GM12878 (cell line): ENCODE results near the gene EEF1E1. TPM values are rescaled to one million over a fixed set of nuclear protein-coding genes. Genes with fewer than 3 reads are reported as not detected.

Experiments used
- ATAC-seq: fragments of 200-7000 bp; cut with Tn5 transposase; 3 replicates; pipeline ENCODE4 v1.9.1; 2020; ENCODE audit warnings: mild to moderate bottlenecking, moderate library complexity
- BruUV-seq: library from RNA; stranded (reverse); fragments of 400-500 nt; replicated peaks from 2 replicates; lab custom pipeline; 2021; lab: Mats Ljungman, UMichigan
- CTCF ChIA-PET: fragments of 300-600 bp; sonication (Branson Sonifier 250); formaldehyde crosslinking; extraction: SDS; loops from one replicate; lab custom pipeline; 2021; ENCODE audit warnings: inconsistent platforms; lab: Yijun Ruan, JAX
- POLR2A ChIA-PET: fragments of 350-600 bp; formaldehyde crosslinking; extraction: SDS; loops from one replicate; lab custom pipeline; 2021; ENCODE audit warnings: inconsistent platforms; lab: Charles Lee
- RAD21 ChIA-PET: fragments of 300-600 bp; sonication (Branson Sonifier 250); formaldehyde crosslinking; loops from one replicate; lab custom pipeline; 2023; ENCODE audit warnings: antibody characterized with exemption; ENCODE audit not compliant: unreplicated experiment; lab: Charles Lee
- SMC1A ChIA-PET: fragments of 300-600 bp; sonication (Branson Sonifier 250); formaldehyde crosslinking; loops from one replicate; lab custom pipeline; 2023; ENCODE audit not compliant: unreplicated experiment, uncharacterized antibody; lab: Charles Lee
- DNase-seq: peaks from one replicate; pipeline ENCODE4 v3.0.0-alpha.2; 2011; ENCODE audit warnings: low read depth, low spot score
- FAIRE-seq: peaks from 3 replicates; lab custom pipeline; 2011; peaks lifted over from hg19 to GRCh38; lab: Jason Lieb, UNC
- H2AFZ ChIP-seq: 2 replicates; pipeline ENCODE4 v1.6.0; 2011; ENCODE audit warnings: low read depth, low read length, control low read depth; ENCODE audit not compliant: control insufficient read depth
- H3K27ac ChIP-seq: 2 replicates; pipeline ENCODE4 v1.5.1; 2011; ENCODE audit warnings: control low read depth; ENCODE audit not compliant: control insufficient read depth, insufficient read depth
- H3K27me3 ChIP-seq, 2 experiments: replicated peaks in 1 of 2; 2 replicates each; pipeline versions ENCODE4 v1.6.0 to v1.6.1; 2011; ENCODE audit warnings: low read length in 1 of 2; ENCODE audit not compliant: control insufficient read depth in 2 of 2, insufficient read depth in 2 of 2
- H3K36me3 ChIP-seq, 2 experiments: 2 replicates each; pipeline ENCODE4 v1.5.1; 2011; ENCODE audit warnings: low read length in 1 of 2; ENCODE audit not compliant: control insufficient read depth in 2 of 2, insufficient read depth in 2 of 2
- H3K4me1 ChIP-seq: 2 replicates; pipeline ENCODE4 v1.6.1; 2011; ENCODE audit warnings: mild to moderate bottlenecking, low read length, moderate library complexity, mixed read lengths; ENCODE audit not compliant: control insufficient read depth, insufficient read depth
- H3K4me2 ChIP-seq: 2 replicates; pipeline ENCODE4 v1.6.0; 2011; ENCODE audit warnings: control low read depth; ENCODE audit not compliant: control insufficient read depth, insufficient read depth
- H3K4me3 ChIP-seq: fragments of 200-600 bp; sonication (generic); 2 replicates; pipeline ENCODE4 v1.5.1; 2016
- H3K79me2 ChIP-seq: 2 replicates; pipeline ENCODE4 v1.6.0; 2011; ENCODE audit warnings: low read length; ENCODE audit not compliant: control insufficient read depth, insufficient read depth
- H3K9ac ChIP-seq: 2 replicates; pipeline ENCODE4 v1.8.0; 2011; ENCODE audit warnings: low read length, control low read depth, mixed read lengths; ENCODE audit not compliant: control insufficient read depth, insufficient read depth
- H3K9me3 ChIP-seq: replicated peaks from 3 replicates; pipeline ENCODE4 v1.5.1; 2011; ENCODE audit warnings: mild to moderate bottlenecking, low read length; ENCODE audit not compliant: control insufficient read depth, insufficient read depth
- H4K20me1 ChIP-seq: 2 replicates; pipeline ENCODE4 v1.6.0; 2011; ENCODE audit not compliant: control insufficient read depth, insufficient read depth
- CHD2 ChIP-seq: IDR thresholded peaks from 2 replicates; pipeline ENCODE4 v1.6.1; 2011; ENCODE audit warnings: low read depth, low read length, improper control_type of control experiment, borderline replicate concordance
- EGR1 ChIP-seq, 2 experiments: IDR thresholded peaks; 1 replicate in 1 of 2; 2 replicates in 1 of 2; pipeline ENCODE4 v1.6.1; 2011 to 2012; ENCODE audit warnings: low read depth in 2 of 2, low read length in 2 of 2, borderline replicate concordance in 1 of 2, mild to moderate bottlenecking in 1 of 2, moderate library complexity in 1 of 2
- ESRRA ChIP-seq: IDR thresholded peaks from 2 replicates; pipeline ENCODE4 v1.6.1; 2012; ENCODE audit warnings: mild to moderate bottlenecking, low read length, improper control_type of control experiment
- FOXK2 ChIP-seq: fragments of 450-650 bp; IDR thresholded peaks from 2 replicates; pipeline ENCODE4 v1.6.1; 2017; ENCODE audit warnings: mild to moderate bottlenecking, moderate library complexity
- MEF2B ChIP-seq: fragments of 450-650 bp; IDR thresholded peaks from 2 replicates; pipeline ENCODE4 v1.6.1; 2018; ENCODE audit warnings: mild to moderate bottlenecking, moderate library complexity; ENCODE audit not compliant: partially characterized antibody, poor library complexity, severe bottlenecking
- NFXL1 ChIP-seq: fragments of 450-650 bp; IDR thresholded peaks from 2 replicates; pipeline ENCODE4 v1.6.1; 2017; ENCODE audit warnings: antibody characterized with exemption, mild to moderate bottlenecking, borderline replicate concordance
- RB1 ChIP-seq: fragments of 450-650 bp; formaldehyde crosslinking; IDR thresholded peaks from 2 replicates; pipeline ENCODE4 v1.6.1; 2017; ENCODE audit warnings: mild to moderate bottlenecking, borderline replicate concordance
- SMARCA5 ChIP-seq: fragments of 450-650 bp; IDR thresholded peaks from 2 replicates; pipeline ENCODE4 v1.6.1; 2017; ENCODE audit warnings: mild to moderate bottlenecking
- SRF ChIP-seq, 2 experiments: IDR thresholded peaks; 2 replicates each; pipeline ENCODE4 v1.6.1; 2011; ENCODE audit warnings: low read depth in 2 of 2, low read length in 2 of 2, mild to moderate bottlenecking in 1 of 2, moderate library complexity in 1 of 2
- TBL1XR1 ChIP-seq: IDR thresholded peaks from 2 replicates; pipeline ENCODE4 v1.6.1; 2012; ENCODE audit warnings: low read depth, low read length, improper control_type of control experiment
- WGBS: methylation state at CpG from one replicate; pipeline ENCODE4 v1.1.6; 2016; ENCODE audit warnings: low lambda C conversion rate; ENCODE audit not compliant: insufficient replicate concordance, insufficient coverage; ENCODE audit errors: missing lambda C conversion rate; 5-methylcytosine and 5-hydroxymethylcytosine counted together
- in situ Hi-C: fragments of 300-500 bp; cut with MboI; formaldehyde crosslinking; loops from 9 replicates; pipeline ENCODE4 v1.14.3; 2018; ENCODE audit warnings: mixed read lengths
- intact Hi-C: fragments of 100-400 bp; cut with micrococcal nuclease; formaldehyde crosslinking; loops from one replicate; pipeline ENCODE4 v1.14.2; 2022; ENCODE audit not compliant: unreplicated experiment
- polyA plus RNA-seq, 11 experiments: library from polyadenylated mRNA; depleted of rRNA in 4 of 11; unstranded in 6 of 11; stranded (reverse) in 5 of 11; fragments of >200 nt; fragmentation: Nextera tagmentation in 4 of 11; fragmentation: Illumina TruSeq in 1 of 11; extraction: Ambion mirVana in 4 of 11; extraction: Trizol in 1 of 11; gene quantifications; 1 replicate in 1 of 11; 2 replicates in 10 of 11; pipeline versions ENCODE4 v1.2.1 to v1.2.3, GENCODE V29; 2011 to 2016; ENCODE audit warnings: inconsistent platforms in 2 of 11, missing spikeins in 2 of 11, low read depth in 1 of 11
- total RNA-seq, 4 experiments: library from RNA; depleted of rRNA in 3 of 4; stranded (reverse); fragments of >200 nt in 3 of 4; fragmentation: Illumina TruSeq in 1 of 4; extraction: Trizol in 1 of 4; gene quantifications; 2 replicates each; pipeline versions ENCODE4 v1.2.1 to v1.2.3, GENCODE V29; 2013 to 2021
- TF ChIP-seq, protein P1 (sequence below): fragments of 450-650 bp; IDR thresholded peaks from 2 replicates; pipeline ENCODE4 v1.6.1; 2016; ENCODE audit warnings: mild to moderate bottlenecking, moderate library complexity, borderline replicate concordance
- TF ChIP-seq, protein P2 (sequence below): IDR thresholded peaks from 2 replicates; pipeline ENCODE4 v1.6.1; 2011; ENCODE audit warnings: mild to moderate bottlenecking, low read depth, low read length, moderate library complexity; ENCODE audit not compliant: insufficient replicate concordance
- TF ChIP-seq, protein P3 (sequence below): IDR thresholded peaks from 2 replicates; pipeline ENCODE4 v1.6.1; 2012; ENCODE audit warnings: improper control_type of control experiment, low read depth, low read length; ENCODE audit not compliant: insufficient replicate concordance

Gene EEF1E1
- total and polyA plus RNA-seq, 10 of the 15 experiments (the other 5 are each of a cell fraction or from before 2014, with no cell fraction given), result 55.3 to 668 (median 121) TPM

DNA sequence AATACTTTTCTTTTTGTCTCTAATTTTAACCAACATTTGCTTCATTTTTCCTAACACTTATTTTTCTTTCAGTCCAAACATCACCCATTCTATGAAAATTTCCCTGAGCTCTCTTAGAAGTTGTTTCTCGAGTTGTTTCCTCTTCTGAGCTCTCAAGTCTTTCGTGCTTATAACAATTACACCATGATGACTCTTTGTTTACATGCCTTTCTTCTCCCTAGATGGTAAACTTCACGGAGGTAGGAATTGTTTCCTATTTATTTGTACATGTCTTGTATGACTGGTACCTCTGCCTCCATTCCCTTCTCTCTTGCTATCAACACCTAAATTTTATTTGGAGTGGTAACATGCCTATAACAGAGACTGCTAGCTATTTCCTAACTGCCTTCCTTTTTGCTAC is 44.6 kb downstream of the EEF1E1 start:
- Histone ChIP-seq H3K27ac (no peak overlapping the region), H3K36me3 (peaks cover 0 to 7% of the 10 kb centered on the region in 2 experiments; a peak in 1 of 4 replicates), H4K20me1 (no peaks in the 10 kb centered on the region), H3K27me3 (no peaks in the 10 kb centered on the region), H3K79me2 (no peaks in the 10 kb centered on the region), H3K4me2 (no peak overlapping the region), H3K4me3 (no peak overlapping the region), H2AFZ (no peak overlapping the region), H3K9me3 (no peaks in the 10 kb centered on the region), H3K4me1 (no peaks in the 10 kb centered on the region), H3K9ac (no peak overlapping the region)
- in situ Hi-C loops (loop anchor here (5.0 kb wide), 1 partner anchor 335 kb away; no protein-coding TSS in a partner anchor), intact Hi-C loops (loop anchor here (5.0 kb wide), 1 partner anchor 440 kb away; no protein-coding TSS in a partner anchor)
- ChIA-PET RAD21 (interaction anchor here (0.8 to 2.1 kb wide), 5 partner anchors 52 to 433 kb away, joined by 3 to 11 read pairs (median 3); no protein-coding TSS in a partner anchor), POLR2A (interaction anchor here (0.5 kb wide), 1 partner anchor 34 kb away, joined by 4 read pairs; no protein-coding TSS in a partner anchor), SMC1A (interaction anchor here (0.9 to 2.8 kb wide), 7 partner anchors 16 to 335 kb away, joined by 3 to 25 read pairs (median 4); partner anchors contain the start of gene BMP6), CTCF (interaction anchor here (0.9 to 4.8 kb wide), 9 partner anchors 16 to 334 kb away, joined by 3 to 81 read pairs (median 10); partner anchors contain the start of gene BMP6)
- 79% methylated on average over 3 of the region's 3 CpGs for WGBS
- BruUV-seq, result no TSS peak
- DNase-seq, result no peak
- no peak for FAIRE-seq
- no peak for ATAC-seq
- TF ChIP-seq EGR1 (IDR thresholded peaks at IDR 0.05; ENCODE audit: borderline replicate concordance in 1 of 2, low read depth in 2 of 2, low read length in 2 of 2) (no peak), SMARCA5 (no peak), TBL1XR1 (no peak), MEF2B (no peak), ESRRA (no peak), SRF (IDR thresholded peaks at IDR 0.05; ENCODE audit: low read depth in 2 of 2, low read length in 2 of 2) (no peak), NFXL1 (no peak), CHD2 (no peak), FOXK2 (no peak), RB1 (no peak)
- TF ChIP-seq, protein P1, sequence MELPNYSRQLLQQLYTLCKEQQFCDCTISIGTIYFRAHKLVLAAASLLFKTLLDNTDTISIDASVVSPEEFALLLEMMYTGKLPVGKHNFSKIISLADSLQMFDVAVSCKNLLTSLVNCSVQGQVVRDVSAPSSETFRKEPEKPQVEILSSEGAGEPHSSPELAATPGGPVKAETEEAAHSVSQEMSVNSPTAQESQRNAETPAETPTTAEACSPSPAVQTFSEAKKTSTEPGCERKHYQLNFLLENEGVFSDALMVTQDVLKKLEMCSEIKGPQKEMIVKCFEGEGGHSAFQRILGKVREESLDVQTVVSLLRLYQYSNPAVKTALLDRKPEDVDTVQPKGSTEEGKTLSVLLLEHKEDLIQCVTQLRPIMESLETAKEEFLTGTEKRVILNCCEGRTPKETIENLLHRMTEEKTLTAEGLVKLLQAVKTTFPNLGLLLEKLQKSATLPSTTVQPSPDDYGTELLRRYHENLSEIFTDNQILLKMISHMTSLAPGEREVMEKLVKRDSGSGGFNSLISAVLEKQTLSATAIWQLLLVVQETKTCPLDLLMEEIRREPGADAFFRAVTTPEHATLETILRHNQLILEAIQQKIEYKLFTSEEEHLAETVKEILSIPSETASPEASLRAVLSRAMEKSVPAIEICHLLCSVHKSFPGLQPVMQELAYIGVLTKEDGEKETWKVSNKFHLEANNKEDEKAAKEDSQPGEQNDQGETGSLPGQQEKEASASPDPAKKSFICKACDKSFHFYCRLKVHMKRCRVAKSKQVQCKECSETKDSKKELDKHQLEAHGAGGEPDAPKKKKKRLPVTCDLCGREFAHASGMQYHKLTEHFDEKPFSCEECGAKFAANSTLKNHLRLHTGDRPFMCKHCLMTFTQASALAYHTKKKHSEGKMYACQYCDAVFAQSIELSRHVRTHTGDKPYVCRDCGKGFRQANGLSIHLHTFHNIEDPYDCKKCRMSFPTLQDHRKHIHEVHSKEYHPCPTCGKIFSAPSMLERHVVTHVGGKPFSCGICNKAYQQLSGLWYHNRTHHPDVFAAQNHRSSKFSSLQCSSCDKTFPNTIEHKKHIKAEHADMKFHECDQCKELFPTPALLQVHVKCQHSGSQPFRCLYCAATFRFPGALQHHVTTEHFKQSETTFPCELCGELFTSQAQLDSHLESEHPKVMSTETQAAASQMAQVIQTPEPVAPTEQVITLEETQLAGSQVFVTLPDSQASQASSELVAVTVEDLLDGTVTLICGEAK, result no peak
- TF ChIP-seq, protein P2, sequence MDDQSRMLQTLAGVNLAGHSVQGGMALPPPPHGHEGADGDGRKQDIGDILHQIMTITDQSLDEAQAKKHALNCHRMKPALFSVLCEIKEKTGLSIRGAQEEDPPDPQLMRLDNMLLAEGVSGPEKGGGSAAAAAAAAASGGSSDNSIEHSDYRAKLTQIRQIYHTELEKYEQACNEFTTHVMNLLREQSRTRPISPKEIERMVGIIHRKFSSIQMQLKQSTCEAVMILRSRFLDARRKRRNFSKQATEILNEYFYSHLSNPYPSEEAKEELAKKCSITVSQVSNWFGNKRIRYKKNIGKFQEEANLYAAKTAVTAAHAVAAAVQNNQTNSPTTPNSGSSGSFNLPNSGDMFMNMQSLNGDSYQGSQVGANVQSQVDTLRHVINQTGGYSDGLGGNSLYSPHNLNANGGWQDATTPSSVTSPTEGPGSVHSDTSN, result no peak
- TF ChIP-seq, protein P3, sequence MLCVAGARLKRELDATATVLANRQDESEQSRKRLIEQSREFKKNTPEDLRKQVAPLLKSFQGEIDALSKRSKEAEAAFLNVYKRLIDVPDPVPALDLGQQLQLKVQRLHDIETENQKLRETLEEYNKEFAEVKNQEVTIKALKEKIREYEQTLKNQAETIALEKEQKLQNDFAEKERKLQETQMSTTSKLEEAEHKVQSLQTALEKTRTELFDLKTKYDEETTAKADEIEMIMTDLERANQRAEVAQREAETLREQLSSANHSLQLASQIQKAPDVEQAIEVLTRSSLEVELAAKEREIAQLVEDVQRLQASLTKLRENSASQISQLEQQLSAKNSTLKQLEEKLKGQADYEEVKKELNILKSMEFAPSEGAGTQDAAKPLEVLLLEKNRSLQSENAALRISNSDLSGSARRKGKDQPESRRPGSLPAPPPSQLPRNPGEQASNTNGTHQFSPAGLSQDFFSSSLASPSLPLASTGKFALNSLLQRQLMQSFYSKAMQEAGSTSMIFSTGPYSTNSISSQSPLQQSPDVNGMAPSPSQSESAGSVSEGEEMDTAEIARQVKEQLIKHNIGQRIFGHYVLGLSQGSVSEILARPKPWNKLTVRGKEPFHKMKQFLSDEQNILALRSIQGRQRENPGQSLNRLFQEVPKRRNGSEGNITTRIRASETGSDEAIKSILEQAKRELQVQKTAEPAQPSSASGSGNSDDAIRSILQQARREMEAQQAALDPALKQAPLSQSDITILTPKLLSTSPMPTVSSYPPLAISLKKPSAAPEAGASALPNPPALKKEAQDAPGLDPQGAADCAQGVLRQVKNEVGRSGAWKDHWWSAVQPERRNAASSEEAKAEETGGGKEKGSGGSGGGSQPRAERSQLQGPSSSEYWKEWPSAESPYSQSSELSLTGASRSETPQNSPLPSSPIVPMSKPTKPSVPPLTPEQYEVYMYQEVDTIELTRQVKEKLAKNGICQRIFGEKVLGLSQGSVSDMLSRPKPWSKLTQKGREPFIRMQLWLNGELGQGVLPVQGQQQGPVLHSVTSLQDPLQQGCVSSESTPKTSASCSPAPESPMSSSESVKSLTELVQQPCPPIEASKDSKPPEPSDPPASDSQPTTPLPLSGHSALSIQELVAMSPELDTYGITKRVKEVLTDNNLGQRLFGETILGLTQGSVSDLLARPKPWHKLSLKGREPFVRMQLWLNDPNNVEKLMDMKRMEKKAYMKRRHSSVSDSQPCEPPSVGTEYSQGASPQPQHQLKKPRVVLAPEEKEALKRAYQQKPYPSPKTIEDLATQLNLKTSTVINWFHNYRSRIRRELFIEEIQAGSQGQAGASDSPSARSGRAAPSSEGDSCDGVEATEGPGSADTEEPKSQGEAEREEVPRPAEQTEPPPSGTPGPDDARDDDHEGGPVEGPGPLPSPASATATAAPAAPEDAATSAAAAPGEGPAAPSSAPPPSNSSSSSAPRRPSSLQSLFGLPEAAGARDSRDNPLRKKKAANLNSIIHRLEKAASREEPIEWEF, result no peak
